ENCODE data around the gene USP9X. TPM values are rescaled to one million over a fixed set of nuclear protein-coding genes. Genes with fewer than 3 reads are reported as not detected.

Gene USP9X
- total RNA-seq, 4 donors from 2014 or later: 76.5 to 146 (median 122) TPM

- TF ChIP-seq CTCF (IDR thresholded peaks at IDR 0.05; ENCODE audit: low read depth): no peak
Measured at GRCh38 chrX:41177297-41177696, 92.1 kb downstream of the USP9X start.

GRCh38 chrX:41178201-41178600, 93.0 kb downstream of the USP9X start:
- no peak for TF ChIP-seq CTCF (IDR thresholded peaks at IDR 0.05; ENCODE audit: low read depth)

GRCh38 chrX:41180194-41180908, 95.1 kb downstream of the USP9X start:
- no peak for TF ChIP-seq CTCF (IDR thresholded peaks at IDR 0.05; ENCODE audit: low read depth)

- no peak for TF ChIP-seq CTCF (IDR thresholded peaks at IDR 0.05; ENCODE audit: low read depth)
Measured at GRCh38 chrX:41184312-41184711, 99.1 kb downstream of the USP9X start.

GRCh38 chrX:41189156-41189555, 103.9 kb downstream of the USP9X start:
- no peak for TF ChIP-seq CTCF (IDR thresholded peaks at IDR 0.05; ENCODE audit: low read depth)

GRCh38 chrX:41192880-41193279, 107.6 kb downstream of the USP9X start:
- TF ChIP-seq CTCF (IDR thresholded peaks at IDR 0.05; ENCODE audit: low read depth): no peak

GRCh38 chrX:41198410-41198809, 113.2 kb downstream of the USP9X start:
- no peak for TF ChIP-seq CTCF (IDR thresholded peaks at IDR 0.05; ENCODE audit: low read depth)

Data from subcutaneous adipose tissue (tissue), 4 donors.